Prostate gland (tissue), 1 donor: Measurements from ENCODE around the gene GAS1.

ENCODE experiments used
- POLR2A ChIP-seq: fragments of 450-650 bp; IDR thresholded peaks from one replicate; pipeline ENCODE4 v1.6.1; 2016; ENCODE audit warnings: antibody characterized with exemption, mild to moderate bottlenecking
- POLR2AphosphoS5 ChIP-seq: sonication (generic); formaldehyde crosslinking; IDR thresholded peaks from one replicate; pipeline ENCODE4 v1.6.1; 2017; ENCODE audit warnings: antibody characterized with exemption

DNA sequence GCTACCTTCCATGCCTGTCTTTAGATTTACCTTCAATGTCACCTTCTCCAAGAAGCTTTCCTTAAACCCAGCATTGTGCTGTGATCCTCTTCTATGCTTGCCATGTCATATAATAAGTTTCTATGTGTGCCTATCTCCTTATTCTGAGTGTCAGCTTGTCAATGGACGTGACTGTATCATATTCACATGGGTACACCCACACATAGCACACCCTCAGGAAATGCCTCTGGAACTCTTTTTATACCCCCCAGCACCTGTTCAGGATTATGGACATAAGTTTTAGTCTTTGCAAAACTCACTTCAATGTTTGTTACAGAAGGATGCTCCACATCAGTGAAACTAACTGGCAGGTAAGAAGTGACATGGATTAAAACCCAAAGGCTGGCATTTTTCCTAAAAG, 7.4 kb downstream of the GAS1 start:
- TF ChIP-seq POLR2AphosphoS5 (no peak), POLR2A (no peak)
